Gastrocnemius medialis (tissue), 4 donors: Measurements from ENCODE around the gene JUNB.

Experiments used
- CTCF ChIP-seq, 5 experiments: fragments of 450-650 bp in 3 of 5; fragments of 200-600 bp in 2 of 5; sonication (generic) in 2 of 5; IDR thresholded peaks in 4 of 5; conservative IDR thresholded peaks in 1 of 5; 1 replicate in 4 of 5; 2 replicates in 1 of 5; pipeline ENCODE4 v1.5.1; 2016 to 2019; ENCODE audit warnings: antibody characterized with exemption in 5 of 5, mild to moderate bottlenecking in 3 of 5, moderate library complexity in 3 of 5
- POLR2A ChIP-seq, 2 donors: fragments of 450-650 bp; IDR thresholded peaks; one replicate each; pipeline ENCODE4 v1.6.1; 2017; ENCODE audit warnings: antibody characterized with exemption in 2 of 2, mild to moderate bottlenecking in 2 of 2, moderate library complexity in 2 of 2

GRCh38 chr19:12825254-12826131 lies 34.2 kb downstream of the JUNB start:
- no peak for TF ChIP-seq CTCF (IDR thresholded peaks at IDR 0.05 in 4 of 5, conservative IDR thresholded peaks at IDR 0.05 in 1 of 5)
- no peak for TF ChIP-seq POLR2A (IDR thresholded peaks at IDR 0.05)
